RWPE1 (cell line): ENCODE data around the gene CX3CL1.
"Not testable (repeated sequence)": the region's sequence is repeated elsewhere in the genome, so short reads cannot be mapped to it uniquely, and the experiment has no call there.

ENCODE experiments used
- CTCF ChIA-PET: fragments of 350-600 bp; sonication (Branson Sonifier 250); formaldehyde crosslinking; extraction: SDS; loops from one replicate; lab custom pipeline; 2021; lab: Yijun Ruan, JAX
- POLR2A ChIA-PET: fragments of 400-600 bp; formaldehyde crosslinking; extraction: SDS; loops from one replicate; lab custom pipeline; 2020; ENCODE audit warnings: antibody characterized with exemption; ENCODE audit not compliant: low non-redundant PET; lab: Yijun Ruan, JAX
- DNase-seq: peaks from one replicate; pipeline ENCODE4 v3.0.0; 2012; ENCODE audit warnings: low spot score
- H3K27ac ChIP-seq: fragments of 450-650 bp; 2 replicates; pipeline ENCODE4 v1.5.1; 2017
- TF ChIP-seq, protein P1 (sequence below): fragments of 450-650 bp; conservative IDR thresholded peaks from 2 replicates; pipeline ENCODE4 v1.5.1; 2017; ENCODE audit warnings: low read depth, mild to moderate bottlenecking

Gene CX3CL1

DNA sequence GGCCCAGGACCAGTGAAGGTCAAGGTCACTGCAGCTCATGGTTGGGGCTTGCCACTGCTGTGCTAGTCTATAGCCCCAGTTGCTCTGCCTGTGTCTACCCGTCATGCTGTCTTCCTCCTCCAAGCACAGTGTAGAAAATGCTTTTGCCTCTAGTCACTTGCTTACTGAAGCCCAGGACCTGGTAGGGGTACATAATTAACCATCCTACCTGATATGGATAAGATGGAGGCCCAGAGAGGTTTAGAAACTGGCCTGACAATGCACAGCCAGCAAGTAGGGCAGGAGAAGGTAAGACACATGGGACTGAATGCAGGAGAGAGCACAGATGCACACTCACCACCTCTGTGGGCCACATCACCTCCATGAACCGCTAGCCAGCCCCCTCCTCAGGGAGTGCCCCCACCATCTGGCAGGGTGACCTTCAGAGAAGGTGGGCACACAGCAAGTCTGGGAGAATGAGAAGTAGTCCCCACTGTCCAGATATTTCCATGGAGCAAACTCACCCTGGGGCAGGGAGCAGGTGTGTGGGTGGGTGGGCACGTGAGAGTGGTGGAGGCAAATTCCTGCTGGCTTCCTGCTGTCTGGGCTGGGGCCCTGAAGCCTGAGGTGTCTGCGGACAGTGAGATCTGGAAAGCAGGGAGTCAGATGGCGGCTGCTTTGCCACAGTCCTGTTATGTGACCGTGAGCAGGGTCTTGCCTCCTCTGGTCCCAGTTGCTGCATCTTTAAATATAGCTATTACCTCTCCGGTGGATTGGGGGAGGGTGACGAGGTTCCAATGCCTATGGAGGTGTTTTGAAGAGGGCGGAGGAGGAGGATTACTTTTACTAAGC is 1.0 kb downstream of the CX3CL1 start:
- ChIA-PET CTCF (no interaction called here), POLR2A (no interaction called here)
- no peak for DNase-seq
- peak overlapping the region; percentile 49; the same call in 1 of the 2 replicates for H3K27ac ChIP-seq
- TF ChIP-seq, protein P1, sequence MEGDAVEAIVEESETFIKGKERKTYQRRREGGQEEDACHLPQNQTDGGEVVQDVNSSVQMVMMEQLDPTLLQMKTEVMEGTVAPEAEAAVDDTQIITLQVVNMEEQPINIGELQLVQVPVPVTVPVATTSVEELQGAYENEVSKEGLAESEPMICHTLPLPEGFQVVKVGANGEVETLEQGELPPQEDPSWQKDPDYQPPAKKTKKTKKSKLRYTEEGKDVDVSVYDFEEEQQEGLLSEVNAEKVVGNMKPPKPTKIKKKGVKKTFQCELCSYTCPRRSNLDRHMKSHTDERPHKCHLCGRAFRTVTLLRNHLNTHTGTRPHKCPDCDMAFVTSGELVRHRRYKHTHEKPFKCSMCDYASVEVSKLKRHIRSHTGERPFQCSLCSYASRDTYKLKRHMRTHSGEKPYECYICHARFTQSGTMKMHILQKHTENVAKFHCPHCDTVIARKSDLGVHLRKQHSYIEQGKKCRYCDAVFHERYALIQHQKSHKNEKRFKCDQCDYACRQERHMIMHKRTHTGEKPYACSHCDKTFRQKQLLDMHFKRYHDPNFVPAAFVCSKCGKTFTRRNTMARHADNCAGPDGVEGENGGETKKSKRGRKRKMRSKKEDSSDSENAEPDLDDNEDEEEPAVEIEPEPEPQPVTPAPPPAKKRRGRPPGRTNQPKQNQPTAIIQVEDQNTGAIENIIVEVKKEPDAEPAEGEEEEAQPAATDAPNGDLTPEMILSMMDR: no peak

DNA sequence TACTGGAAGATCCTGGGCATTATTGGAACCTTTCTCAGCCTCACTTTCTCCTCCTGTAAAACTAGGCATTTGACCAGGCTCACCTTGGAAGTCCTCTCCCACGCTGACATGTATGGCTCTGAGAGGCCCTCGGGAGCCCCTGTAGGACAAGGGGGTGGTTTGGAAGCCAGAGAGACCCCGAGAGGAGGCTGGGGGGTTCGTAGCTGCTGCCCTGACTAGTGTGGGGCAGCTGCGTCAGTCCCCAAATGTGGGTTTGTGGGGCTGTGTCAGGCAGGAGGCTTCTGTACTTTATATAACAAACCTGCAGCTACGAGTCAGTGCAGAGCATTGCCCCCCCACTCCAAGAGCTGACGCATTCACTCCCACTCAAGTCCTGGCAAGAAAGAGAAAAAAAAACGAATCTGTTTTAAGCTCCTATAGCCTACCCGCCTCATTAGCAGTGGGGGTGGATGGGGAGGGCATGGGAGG is 1.8 kb downstream of the CX3CL1 start:
- TF ChIP-seq, protein P1: no peak
- POLR2A ChIA-PET: no interaction called here
- DNase-seq: peak; percentile 60
- CTCF ChIA-PET: interaction anchor here (0.6 to 0.7 kb wide), 2 partner anchors 48 to 161 kb away, joined by 3 to 4 read pairs; no protein-coding TSS in a partner anchor
- H3K27ac ChIP-seq: peak overlapping the region; percentile 49

DNA sequence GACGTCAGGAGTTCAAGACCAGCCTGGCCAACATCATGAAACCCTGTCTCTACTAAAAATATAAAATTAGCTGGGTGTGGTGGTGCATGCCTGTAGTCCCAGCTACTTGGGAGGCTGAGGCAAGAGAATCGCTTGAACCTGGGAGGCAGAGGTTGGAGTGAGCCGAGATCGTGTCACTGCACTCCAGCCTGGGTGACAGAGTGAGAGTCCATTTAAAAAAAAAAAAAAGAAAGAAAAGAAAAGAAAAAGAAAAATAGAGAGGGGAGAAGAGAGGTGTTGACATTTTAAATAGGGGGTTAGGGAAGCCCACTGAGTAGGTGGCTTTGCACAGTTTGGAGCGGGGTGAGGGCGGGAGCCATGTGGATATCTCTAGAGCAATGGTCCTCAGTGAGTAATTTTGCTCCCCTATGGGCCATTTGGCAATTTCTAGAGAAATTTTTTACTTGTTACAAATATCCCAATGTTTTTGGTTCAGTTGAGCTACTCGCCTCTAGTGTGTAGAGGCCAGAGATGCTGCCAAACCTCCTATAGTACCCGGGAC is 2.7 kb downstream of the CX3CL1 start:
- H3K27ac ChIP-seq, CTCF ChIA-PET, DNase-seq, POLR2A ChIA-PET: not testable (repeated sequence)

DNA sequence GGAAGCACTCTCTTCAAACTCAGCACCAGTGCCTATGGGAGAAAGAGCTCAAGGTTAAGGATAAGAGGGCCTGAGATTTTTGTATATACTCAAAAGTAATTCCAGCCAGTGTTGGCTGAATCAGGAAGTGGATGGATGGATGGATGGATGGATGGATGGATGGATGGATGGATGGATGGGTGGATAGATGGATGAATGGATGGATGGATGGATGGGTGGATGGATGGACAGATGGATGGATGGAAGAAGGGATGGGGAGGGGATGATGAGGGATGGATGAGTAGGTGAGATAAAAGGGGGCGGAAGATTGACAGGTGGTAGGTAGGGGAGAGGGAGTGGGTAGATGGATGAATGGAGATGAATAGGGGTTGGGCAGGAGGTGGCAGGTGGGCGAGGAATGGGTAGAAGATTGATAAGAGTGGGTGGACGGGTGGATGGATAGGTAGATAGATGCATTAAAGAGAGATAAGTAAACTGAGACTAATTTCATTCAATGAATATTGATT is 4.1 kb downstream of the CX3CL1 start:
- TF ChIP-seq, protein P1: no peak
- ChIA-PET POLR2A (no interaction called here), CTCF (no interaction called here)
- H3K27ac ChIP-seq: no peak overlapping the region
- DNase-seq: no peak

DNA sequence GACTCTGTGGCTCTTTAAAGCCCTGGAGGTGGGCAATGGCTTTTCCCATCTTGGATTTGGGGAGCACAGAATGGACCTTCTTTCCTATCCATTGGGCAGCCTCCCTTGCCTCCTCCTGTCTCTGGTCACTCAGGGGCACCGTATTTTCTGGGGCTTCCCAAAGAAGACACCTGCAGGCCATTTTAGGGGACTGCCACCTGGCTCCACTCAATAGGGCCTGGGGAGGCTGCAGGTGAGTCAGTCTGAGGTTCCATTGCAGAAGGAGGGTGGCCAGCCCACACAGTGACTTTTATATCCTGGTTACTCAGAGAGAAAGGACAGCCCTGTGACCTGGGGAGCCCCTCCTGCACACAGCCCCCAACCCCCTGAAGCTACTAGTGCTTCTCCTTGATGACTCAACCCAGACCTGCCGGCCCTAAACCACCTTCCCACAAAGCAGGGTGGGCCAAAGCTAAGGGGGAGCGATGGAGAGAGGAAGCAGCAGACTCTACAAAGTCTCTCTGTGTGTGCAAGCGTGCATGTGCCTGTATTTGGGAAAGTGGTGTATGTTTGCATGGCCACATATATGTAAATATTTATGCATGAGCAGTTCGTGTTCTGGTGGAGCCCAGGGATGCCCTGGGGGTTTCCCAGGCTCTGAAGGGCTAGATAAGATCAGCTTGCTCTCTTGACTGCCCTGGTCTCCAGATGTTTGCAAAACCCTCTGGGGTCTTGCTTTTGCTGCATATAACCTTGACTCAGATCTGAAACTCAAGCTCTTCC is 5.0 kb downstream of the CX3CL1 start:
- DNase-seq: peak; percentile 36
- POLR2A ChIA-PET: no interaction called here
- TF ChIP-seq, protein P1: no peak
- CTCF ChIA-PET: interaction anchor here (0.9 kb wide), 1 partner anchor 45 kb away, joined by 4 read pairs; no protein-coding TSS in a partner anchor
- peak overlapping the region; percentile 15 for H3K27ac ChIP-seq

DNA sequence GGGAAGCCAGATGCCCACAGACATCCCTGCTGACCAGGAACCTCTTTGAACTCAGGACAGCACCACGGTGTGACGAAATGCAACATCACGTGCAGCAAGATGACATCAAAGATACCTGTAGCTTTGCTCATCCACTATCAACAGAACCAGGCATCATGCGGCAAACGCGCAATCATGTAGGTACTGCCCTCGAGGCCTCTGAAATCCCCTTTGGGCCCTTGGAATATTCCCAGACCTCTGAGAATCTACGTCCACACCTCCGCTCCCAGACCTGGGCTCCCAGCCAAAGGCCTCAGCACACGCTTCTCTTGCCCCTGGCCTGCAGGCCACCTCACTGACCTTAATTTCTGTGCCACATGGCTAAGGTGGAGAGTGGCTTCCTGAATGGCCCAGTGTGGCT is 7.3 kb downstream of the CX3CL1 start:
- ChIA-PET POLR2A (no interaction called here), CTCF (no interaction called here)
- DNase-seq: no peak
- TF ChIP-seq, protein P1: no peak
- no peak overlapping the region for H3K27ac ChIP-seq
